ENCODE results near the gene SPEM1. TPM values are rescaled to one million over a fixed set of nuclear protein-coding genes. Genes with fewer than 3 reads are reported as not detected.

SPEM1 gene
- polyA plus RNA-seq, 6 donors from 2014 or later: not detected

DNA sequence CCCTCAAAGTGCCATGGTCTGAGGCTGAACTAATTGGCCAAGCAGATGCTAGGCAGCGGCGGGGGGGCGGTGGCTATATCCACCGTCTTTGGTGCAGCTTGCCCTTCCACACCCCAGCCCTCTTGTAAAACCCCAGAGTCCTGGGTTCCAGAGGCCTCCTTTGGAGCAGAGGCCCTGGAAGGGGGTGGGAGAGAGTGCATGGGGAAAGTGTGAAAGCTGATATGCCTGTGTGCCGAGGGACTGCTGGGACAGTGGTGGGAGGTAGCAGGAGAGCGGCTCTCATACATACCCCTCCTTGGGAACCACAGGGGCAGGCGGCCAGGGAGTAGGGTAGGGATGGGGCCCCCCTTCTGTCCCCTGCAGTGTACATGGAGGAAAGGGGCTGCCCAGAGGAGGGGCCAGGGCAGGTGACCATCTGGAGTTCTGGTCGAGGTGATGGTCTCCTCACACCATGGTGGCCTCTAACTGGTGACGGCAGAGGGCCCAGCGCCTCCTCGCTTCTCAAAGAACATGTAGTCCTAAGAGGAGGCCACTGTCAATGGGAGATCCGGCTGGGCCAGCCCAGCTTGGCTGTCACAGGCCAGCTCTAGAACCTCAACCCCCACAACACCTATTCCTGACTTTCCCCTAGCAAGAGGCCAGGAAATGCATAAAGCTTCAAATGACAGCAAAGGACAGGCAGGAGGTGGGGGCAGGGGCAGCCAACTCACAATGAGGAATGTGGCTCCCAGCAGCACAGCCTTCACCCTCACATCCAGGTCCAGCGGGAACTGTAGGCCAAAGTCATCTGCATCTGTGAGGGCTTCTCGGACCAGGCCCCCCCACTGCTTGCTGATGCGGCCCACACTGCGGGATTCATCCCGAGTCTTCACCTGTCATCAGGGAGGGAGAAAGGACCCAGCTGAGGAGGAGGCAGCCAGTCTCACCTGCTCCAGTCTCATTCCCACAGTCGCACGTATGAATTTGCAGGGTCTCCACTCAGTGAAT, 29.9 kb upstream of the SPEM1 start:
- H3K27ac Mint-ChIP-seq: peak overlapping the region in 1 of 6 donors; percentile 66
- no peaks in the 10 kb centered on the region for H3K9me3 Mint-ChIP-seq
- DNase-seq (no peak), ATAC-seq (ENCODE audit: low read depth in 2 of 2) (no peak)
- no peaks in the 10 kb centered on the region for H3K36me3 Mint-ChIP-seq
- H3K4me1 Mint-ChIP-seq: peaks cover 22 to 32% (median 25%) of the 10 kb centered on the region in 3 donors
- H3K4me3 Mint-ChIP-seq: peak overlapping the region in 1 of 8 donors; percentile 69
- no peaks in the 10 kb centered on the region for H3K27me3 Mint-ChIP-seq

DNA sequence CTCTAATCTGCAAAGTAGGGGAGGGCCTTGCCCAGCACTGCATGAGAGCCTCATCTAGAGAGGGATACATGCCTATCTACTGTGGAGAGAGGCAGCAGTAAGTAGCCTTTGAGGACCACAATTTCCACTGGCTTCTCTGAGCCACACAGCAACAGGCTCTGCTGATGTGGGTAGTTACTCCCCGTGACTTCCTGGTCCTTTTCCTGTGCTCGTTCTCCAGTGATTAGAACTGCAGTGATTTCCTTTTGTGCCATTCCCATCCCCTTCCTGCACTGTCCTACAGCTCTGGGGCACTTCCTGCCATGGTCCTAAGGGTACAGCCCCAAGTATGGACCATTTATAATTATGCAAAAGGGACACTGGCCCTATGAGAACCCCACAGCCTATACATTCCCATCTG, 28.8 kb upstream of the SPEM1 start:
- no peak for ATAC-seq (ENCODE audit: low read depth in 2 of 2)
- no peaks in the 10 kb centered on the region for H3K9me3 Mint-ChIP-seq
- H3K27ac Mint-ChIP-seq: no peak overlapping the region
- peak overlapping the region in 2 of 8 donors; percentile 34 to 69 for H3K4me3 Mint-ChIP-seq
- H3K27me3 Mint-ChIP-seq: no peaks in the 10 kb centered on the region
- peaks cover 30 to 34% (median 32%) of the 10 kb centered on the region in 3 donors for H3K4me1 Mint-ChIP-seq
- H3K36me3 Mint-ChIP-seq: no peaks in the 10 kb centered on the region
- DNase-seq: no peak

DNA sequence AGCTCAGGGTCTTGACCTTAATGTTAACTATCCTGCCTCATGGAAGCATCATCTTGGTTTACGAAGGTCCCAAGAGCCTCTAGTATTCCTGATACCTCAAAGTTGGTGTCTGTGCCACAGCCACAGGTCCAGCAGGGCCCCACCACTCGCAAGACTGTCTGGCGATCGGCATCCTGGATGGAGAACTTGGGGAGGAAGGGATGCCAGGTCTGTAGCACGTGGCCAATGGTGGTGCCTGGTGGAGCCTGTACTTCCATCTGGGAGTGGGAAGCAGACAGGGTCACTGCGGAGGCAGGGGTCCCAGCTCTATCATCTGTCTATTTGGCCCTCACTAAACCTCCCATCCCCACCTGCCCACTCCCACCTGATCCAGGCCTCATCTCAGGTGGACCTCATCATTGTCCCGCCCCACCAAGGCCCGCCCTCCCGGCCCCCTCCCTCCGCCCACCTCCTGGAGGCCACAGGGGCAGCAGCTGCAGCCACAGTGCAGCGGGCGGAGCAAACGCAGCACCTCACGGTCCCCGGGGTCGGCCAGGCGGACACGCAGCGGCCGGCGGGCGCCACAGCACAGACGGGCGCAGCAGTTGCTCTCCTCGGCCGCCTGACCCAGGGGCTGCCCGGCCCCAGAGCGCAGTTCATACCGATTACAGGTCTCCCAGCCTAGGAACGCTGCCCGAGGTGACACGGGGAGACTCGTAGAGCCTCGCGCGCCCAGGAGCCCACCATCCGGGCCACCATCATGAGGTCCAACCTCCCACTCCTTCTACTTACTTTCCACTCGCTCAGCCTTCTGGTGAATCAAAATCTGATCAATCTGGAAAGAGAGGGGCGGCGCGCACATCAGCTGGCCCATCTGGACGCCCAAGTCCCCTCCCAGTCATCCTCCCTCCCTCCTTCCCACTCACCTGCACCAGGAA, 27.2 kb upstream of the SPEM1 start:
- H3K4me1 Mint-ChIP-seq: peaks cover 30 to 34% (median 32%) of the 10 kb centered on the region in 3 donors
- no peak for DNase-seq
- ATAC-seq (ENCODE audit: low read depth in 2 of 2): no peak
- peak overlapping the region; percentile 68 to 94 (median 83) for H3K4me3 Mint-ChIP-seq
- H3K27me3 Mint-ChIP-seq: no peaks in the 10 kb centered on the region
- peak overlapping the region in 4 of 6 donors; percentile 72 to 91 (median 80) for H3K27ac Mint-ChIP-seq
- no peaks in the 10 kb centered on the region for H3K36me3 Mint-ChIP-seq
- no peaks in the 10 kb centered on the region for H3K9me3 Mint-ChIP-seq

DNA sequence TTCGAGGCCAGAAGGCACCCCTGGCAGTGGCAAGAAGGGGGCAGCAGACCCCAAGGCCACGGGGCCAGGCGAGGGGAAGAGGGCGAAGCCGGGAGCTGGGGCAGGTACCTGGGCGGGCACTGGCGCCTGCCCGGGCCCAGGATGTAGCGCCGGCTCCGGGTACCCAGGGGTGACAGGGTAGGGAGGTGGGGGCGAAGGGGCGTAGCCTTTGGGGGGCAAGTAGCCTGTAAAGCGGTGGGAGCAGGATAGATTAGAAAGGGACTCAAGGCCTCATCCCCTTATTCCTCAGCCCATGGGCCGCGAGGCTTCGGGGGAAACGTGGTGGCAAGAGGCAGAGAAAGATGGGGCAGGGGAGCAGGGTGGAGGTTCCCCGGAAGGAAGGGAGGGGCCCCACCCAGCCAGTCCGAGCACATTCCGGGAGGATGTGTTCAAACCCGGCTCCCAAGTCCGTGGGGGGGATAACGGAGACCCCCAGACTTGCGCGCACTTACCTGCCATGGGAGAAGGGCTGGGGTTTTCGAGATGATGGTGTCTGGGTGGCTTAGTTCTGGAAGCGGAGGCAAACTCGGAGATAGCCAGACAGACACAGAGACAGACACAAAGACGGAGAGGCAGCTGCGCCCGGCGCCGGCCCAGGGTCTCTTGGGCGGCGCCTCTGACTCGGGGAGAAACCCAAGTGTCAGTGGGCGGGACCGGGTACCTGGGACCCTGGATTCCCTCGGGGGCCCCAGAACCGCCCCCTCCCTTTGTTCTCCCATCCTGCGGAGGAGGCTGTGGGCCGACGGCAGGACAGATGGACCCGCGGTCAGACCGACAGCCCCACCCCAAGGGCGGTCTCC, 26.3 kb upstream of the SPEM1 start:
- Mint-ChIP-seq H3K9me3 (no peaks in the 10 kb centered on the region), H3K27me3 (no peaks in the 10 kb centered on the region), H3K36me3 (no peaks in the 10 kb centered on the region), H3K27ac (peak overlapping the region; percentile 57 to 94 (median 91)), H3K4me3 (peak overlapping the region; percentile 86 to 96 (median 94)), H3K4me1 (peaks cover 30 to 34% (median 32%) of the 10 kb centered on the region in 3 donors)
- ATAC-seq (ENCODE audit: low read depth in 2 of 2) (peak; percentile 72 to 76), DNase-seq (peak; percentile 13)

DNA sequence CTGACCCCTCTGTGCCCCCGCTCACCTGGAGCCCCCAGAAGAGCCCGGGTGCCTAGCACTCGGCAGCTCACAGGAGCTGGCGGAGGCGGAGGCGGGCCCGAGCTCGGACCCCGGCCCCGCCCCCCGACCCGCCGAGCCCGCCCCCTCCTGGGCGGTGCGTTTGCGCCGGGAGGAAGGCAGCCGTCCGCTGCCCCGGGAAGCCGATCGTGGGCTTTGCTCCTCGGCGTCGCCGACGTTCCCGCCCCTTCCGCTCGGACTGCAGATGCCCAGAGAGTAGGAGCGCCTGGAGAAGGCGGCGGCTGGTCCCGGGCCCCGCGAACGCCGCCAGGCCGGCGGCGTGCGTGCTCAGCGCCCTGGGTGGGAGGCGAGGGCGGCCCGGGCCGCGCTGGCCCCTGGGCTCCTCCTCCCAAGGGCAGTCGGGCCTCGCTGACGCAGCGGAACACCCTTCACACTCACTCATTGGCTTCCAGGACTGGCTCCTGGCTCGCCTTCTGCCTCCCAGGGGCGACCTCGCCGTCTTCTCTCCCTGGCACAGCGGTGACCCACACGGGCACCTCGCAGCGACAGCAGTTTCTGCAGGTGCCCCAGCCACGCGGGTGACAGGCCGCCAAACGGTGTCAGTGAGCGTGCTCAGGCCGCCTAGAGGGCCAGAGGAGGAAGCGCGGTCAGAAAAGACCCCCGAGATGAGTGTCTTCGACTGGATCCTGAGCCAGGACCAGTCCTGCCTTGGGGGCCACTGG, 25.5 kb upstream of the SPEM1 start, which contains the start of gene PLSCR3:
PLSCR3 (minus strand) TSS at position 74 of the 740 bp plus-strand sequence. CDS start 415 bp downstream, outside the sequence.
- H3K27ac Mint-ChIP-seq: peak within 1 kb of the TSS; percentile 72 to 94 (median 91)
- H3K27me3 Mint-ChIP-seq: no peaks in the 10 kb centered on the region
- ATAC-seq (ENCODE audit: low read depth in 2 of 2) (peak; percentile 87 to 88), DNase-seq (peak; percentile 84)
- H3K36me3 Mint-ChIP-seq: no peaks in the 10 kb centered on the region
- peaks cover 30 to 34% (median 31%) of the 10 kb centered on the region in 3 donors for H3K4me1 Mint-ChIP-seq
- peak within 1 kb of the TSS; percentile 86 to 98 (median 94) for H3K4me3 Mint-ChIP-seq
- H3K9me3 Mint-ChIP-seq: no peaks in the 10 kb centered on the region

DNA sequence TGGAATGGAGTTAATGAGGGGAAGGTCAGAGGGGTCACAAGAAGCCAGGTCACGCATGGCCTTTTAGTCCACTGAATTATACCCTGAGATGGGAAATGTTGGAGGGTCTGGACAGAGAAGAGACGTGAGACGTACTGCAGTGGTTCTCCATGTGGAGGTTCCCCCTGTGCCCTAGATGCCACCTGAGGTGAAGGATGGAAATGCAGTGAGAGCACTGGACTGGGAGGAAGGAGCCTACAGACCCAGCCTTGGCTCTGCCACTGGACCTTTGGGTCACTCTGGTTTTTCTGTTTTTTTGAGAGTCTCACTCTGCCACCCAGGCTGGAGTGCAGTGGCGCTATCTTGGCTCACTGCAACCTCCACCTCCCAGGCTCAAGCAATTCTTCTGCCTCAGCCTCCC, 24.0 kb upstream of the SPEM1 start:
- Mint-ChIP-seq H3K36me3 (no peaks in the 10 kb centered on the region), H3K4me1 (peaks cover 26 to 31% (median 27%) of the 10 kb centered on the region in 3 donors), H3K27me3 (no peaks in the 10 kb centered on the region), H3K9me3 (no peaks in the 10 kb centered on the region), H3K4me3 (peak overlapping the region in 4 of 8 donors; percentile 4 to 63 (median 26)), H3K27ac (peak overlapping the region in 1 of 6 donors; percentile 40)
- no peak for DNase-seq
- ATAC-seq (ENCODE audit: low read depth in 2 of 2): no peak

DNA sequence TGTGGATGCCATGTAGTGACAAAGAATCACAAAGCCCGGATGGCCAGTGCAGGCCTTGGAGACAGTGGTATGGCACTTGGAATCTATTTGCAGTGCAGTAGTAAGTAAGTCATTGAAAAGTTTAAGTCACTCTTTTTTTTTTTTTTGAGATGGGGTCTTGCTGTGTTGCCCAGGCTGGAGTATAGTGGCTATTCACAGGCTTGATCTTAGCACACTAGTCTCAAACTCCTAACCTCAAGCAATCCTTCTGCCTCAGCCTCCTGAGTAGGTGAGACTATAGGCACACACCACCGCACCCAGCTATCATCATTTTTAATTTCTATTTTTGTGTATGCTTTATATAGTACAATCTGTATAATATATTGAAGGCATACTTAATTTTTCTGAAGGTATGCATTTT, 21.5 kb upstream of the SPEM1 start:
- Mint-ChIP-seq H3K27me3 (no peaks in the 10 kb centered on the region), H3K9me3 (no peaks in the 10 kb centered on the region), H3K27ac (no peak overlapping the region), H3K4me1 (peaks cover 22 to 30% (median 25%) of the 10 kb centered on the region in 3 donors), H3K4me3 (peak overlapping the region in 1 of 8 donors; percentile 78), H3K36me3 (no peaks in the 10 kb centered on the region)
- no peak for DNase-seq
- ATAC-seq (ENCODE audit: low read depth in 2 of 2): no peak

DNA sequence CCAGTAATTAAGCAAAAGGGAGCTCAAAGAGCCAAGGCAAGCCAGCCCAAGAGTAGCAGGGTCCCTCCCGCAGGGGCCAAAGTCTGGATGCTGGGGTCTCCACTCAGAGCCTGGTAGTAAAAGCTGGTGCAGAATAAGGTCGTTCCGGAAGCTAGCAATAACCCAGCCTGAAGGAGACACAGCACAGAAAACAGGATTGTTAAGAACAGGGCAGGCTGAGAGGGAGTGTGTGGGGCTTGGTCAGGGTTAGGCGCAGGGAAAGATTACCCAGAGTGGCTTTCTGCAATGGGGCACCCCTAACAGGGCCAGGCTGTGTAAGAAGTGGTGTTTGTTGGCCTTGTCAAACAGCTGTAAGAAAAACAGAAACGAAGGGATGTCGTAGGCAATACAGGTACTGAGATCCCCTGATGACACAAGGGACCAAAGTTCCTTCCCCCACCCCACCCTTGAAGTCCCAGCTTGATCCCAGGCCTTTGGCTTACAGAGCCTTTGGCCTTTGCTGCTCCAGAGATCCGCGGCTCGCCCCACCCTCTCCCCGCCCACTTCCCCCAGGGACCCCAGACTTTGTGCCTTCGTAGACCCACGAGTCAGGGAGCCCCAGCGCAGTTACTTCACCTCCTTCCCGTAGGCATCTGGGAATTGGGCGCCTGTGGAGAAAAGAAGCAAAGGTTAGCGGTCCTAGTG, 16.9 kb upstream of the SPEM1 start:
- Mint-ChIP-seq H3K9me3 (no peaks in the 10 kb centered on the region), H3K36me3 (no peaks in the 10 kb centered on the region), H3K4me3 (peak overlapping the region; percentile 90 to 100 (median 98)), H3K4me1 (peaks cover 15 to 42% (median 16%) of the 10 kb centered on the region in 3 donors), H3K27me3 (peaks cover 6 to 16% (median 13%) of the 10 kb centered on the region in 3 donors), H3K27ac (peak overlapping the region; percentile 49 to 84 (median 77))
- ATAC-seq (ENCODE audit: low read depth in 2 of 2) (no peak), DNase-seq (no peak)

DNA sequence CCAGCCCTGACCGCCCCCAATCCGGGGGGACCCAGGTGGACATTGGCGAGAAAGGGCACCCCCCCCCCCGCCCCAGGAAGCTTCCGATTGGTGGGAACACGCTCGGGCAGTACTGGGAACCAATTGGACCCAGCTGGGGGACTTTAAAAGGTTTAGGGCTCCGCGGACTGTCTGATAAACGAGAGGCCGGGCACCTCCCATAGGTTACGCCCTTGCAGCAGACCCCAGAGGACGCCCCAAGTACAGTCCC, 16.5 kb upstream of the SPEM1 start:
- Mint-ChIP-seq H3K4me3 (peak overlapping the region; percentile 90 to 100 (median 98)), H3K4me1 (peaks cover 15 to 42% (median 16%) of the 10 kb centered on the region in 3 donors), H3K9me3 (no peaks in the 10 kb centered on the region), H3K27me3 (peaks cover 6 to 16% (median 13%) of the 10 kb centered on the region in 3 donors), H3K36me3 (no peaks in the 10 kb centered on the region), H3K27ac (peak overlapping the region; percentile 82 to 97 (median 96))
- DNase-seq: no peak
- peak; percentile 18 to 22 for ATAC-seq (ENCODE audit: low read depth in 2 of 2)

DNA sequence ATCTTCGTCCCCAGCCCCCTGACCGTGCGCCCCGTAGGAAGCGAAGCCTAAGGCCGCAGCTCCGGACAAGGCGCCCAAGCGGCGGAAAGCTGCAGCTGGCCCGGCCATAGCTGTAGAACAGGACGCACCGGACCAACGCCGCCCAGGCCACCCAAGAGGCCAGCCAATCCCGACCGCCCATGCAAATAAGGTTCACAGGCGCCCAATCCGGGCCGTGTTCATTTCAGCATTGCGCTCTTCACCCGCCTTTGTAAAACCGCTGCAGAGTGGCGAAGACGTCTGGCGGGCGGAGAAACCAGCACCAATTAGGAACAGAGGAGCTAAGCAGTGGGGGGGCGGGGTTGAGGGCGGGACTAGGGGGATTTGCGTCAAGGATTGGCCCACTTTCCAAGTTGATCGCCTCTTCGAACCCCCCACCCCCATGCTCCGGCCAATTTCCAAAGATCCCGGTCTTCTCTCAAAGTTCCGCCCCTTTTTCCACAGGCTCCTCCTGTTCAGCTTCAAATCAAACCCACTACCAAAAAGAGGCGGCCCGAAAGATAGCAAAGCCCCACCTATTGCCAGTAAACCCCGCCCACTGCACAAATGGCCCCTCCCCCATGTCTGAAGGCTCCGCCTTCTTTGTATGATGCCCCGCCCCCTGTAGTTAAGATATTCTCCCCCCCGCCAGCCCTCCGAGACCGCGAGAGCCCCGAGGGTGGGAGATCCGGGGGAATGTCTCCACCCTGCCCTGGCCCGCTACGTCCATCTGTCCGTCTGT, 16.0 kb upstream of the SPEM1 start, which contains the start of gene TMEM256:
TMEM256 (minus strand) TSS at position 121 of the 760 bp plus-strand sequence; CDS start at position 108, 13 bp downstream.
- Mint-ChIP-seq H3K4me1 (peaks cover 15 to 42% (median 18%) of the 10 kb centered on the region in 3 donors), H3K4me3 (peak within 1 kb of the TSS; percentile 90 to 100 (median 98)), H3K36me3 (no peaks in the 10 kb centered on the region), H3K27me3 (peaks cover 9 to 21% (median 17%) of the 10 kb centered on the region in 3 donors), H3K27ac (peak within 1 kb of the TSS; percentile 82 to 97 (median 96)), H3K9me3 (no peaks in the 10 kb centered on the region)
- peak; percentile 92 to 93 for ATAC-seq (ENCODE audit: low read depth in 2 of 2)
- DNase-seq: peak; percentile 93

All from naive B cell (primary cell).